Neural cell (in vitro differentiated cells): ENCODE results near the gene ECM2. TPM values are rescaled to one million over a fixed set of nuclear protein-coding genes. Genes with fewer than 3 reads are reported as not detected.

Experiments used
- H2AFZ ChIP-seq: fragments of 200-600, 300-800 bp; sonication (generic), shearing (Covaris generic); 2 replicates; pipeline ENCODE4 v1.6.0; 2014; ENCODE audit warnings: low read depth, mild to moderate bottlenecking, antibody characterized with exemption, low read length, moderate library complexity
- H3F3A ChIP-seq: fragments of 200-600 bp; shearing (Covaris generic); 2 replicates; pipeline ENCODE4 v1.6.1; 2016; ENCODE audit warnings: mild to moderate bottlenecking, moderate library complexity, mixed read lengths, antibody characterized with exemption, low read length; ENCODE audit not compliant: insufficient read depth, poor library complexity, severe bottlenecking
- H3K27ac ChIP-seq: fragments of 200-600, 300-800 bp; sonication (generic), shearing (Covaris generic); 2 replicates; pipeline ENCODE4 v1.5.1; 2014; ENCODE audit warnings: mild to moderate bottlenecking, low read length, moderate library complexity
- H3K27me3 ChIP-seq: fragments of 300-800, 200-600 bp; sonication (generic), shearing (Covaris generic); 2 replicates; pipeline ENCODE4 v1.6.0; 2014; ENCODE audit warnings: mild to moderate bottlenecking, low read depth, low read length, moderate library complexity; ENCODE audit not compliant: insufficient read depth
- H3K36me3 ChIP-seq: fragments of 300-800, 200-600 bp; sonication (generic), shearing (Covaris generic); 2 replicates; pipeline ENCODE4 v1.5.1; 2014; ENCODE audit warnings: mild to moderate bottlenecking, antibody characterized with exemption, low read length, moderate library complexity; ENCODE audit not compliant: insufficient read depth
- H3K4me2 ChIP-seq: fragments of 300-800, 200-600 bp; sonication (generic), shearing (Covaris generic); 2 replicates; pipeline ENCODE4 v1.6.0; 2014; ENCODE audit warnings: mild to moderate bottlenecking, low read length
- H3K4me3 ChIP-seq: fragments of 300-800, 200-600 bp; sonication (generic), shearing (Covaris generic); 2 replicates; pipeline ENCODE4 v1.5.1; 2014; ENCODE audit warnings: mild to moderate bottlenecking, low read length, moderate library complexity
- H3K79me2 ChIP-seq: fragments of 200-600 bp; shearing (Covaris generic); replicated peaks from 2 replicates; pipeline ENCODE4 v1.6.0; 2014; ENCODE audit warnings: mild to moderate bottlenecking, low read length, moderate library complexity; ENCODE audit not compliant: insufficient read depth
- H3K9ac ChIP-seq: fragments of 300-800, 200-600 bp; sonication (generic), shearing (Covaris generic); 2 replicates; pipeline ENCODE4 v1.6.1; 2016; ENCODE audit warnings: mild to moderate bottlenecking, low read length, mixed read lengths
- H3K9me2 ChIP-seq: fragments of 200-600 bp; shearing (Covaris generic); 2 replicates; pipeline ENCODE4 v1.6.1; 2016; ENCODE audit warnings: mild to moderate bottlenecking, low read length, mixed read lengths; ENCODE audit not compliant: insufficient read depth
- H3K9me3 ChIP-seq: fragments of 200-600, 300-800 bp; sonication (generic), shearing (Covaris generic); 2 replicates; pipeline ENCODE4 v1.6.1; 2016; ENCODE audit warnings: mild to moderate bottlenecking, mixed run types, low read length, moderate library complexity, mixed read lengths
- H4K20me1 ChIP-seq: fragments of 200-600 bp; shearing (Covaris generic); 2 replicates; pipeline ENCODE4 v1.6.1; 2016; ENCODE audit warnings: mild to moderate bottlenecking, mixed run types; ENCODE audit not compliant: insufficient read depth
- CTCF ChIP-seq: fragments of 450-650 bp; IDR thresholded peaks from 2 replicates; pipeline ENCODE4 v1.5.1; 2014; ENCODE audit warnings: antibody characterized with exemption, mild to moderate bottlenecking, moderate library complexity; ENCODE audit not compliant: poor library complexity, severe bottlenecking
- EP300 ChIP-seq: fragments of 450-650 bp; conservative IDR thresholded peaks from 2 replicates; pipeline ENCODE4 v1.6.1; 2014; ENCODE audit warnings: antibody characterized with exemption, mild to moderate bottlenecking, moderate library complexity; ENCODE audit not compliant: poor library complexity, severe bottlenecking
- EZH2 ChIP-seq: fragments of 200-600, 300-800 bp; shearing (Covaris generic), sonication (generic); IDR thresholded peaks from 2 replicates; pipeline ENCODE4 v1.6.1; 2014; ENCODE audit warnings: antibody characterized with exemption, low read length, borderline replicate concordance, mild to moderate bottlenecking; ENCODE audit not compliant: insufficient read depth, poor library complexity, severe bottlenecking
- MXI1 ChIP-seq: fragments of 450-650 bp; conservative IDR thresholded peaks from 2 replicates; pipeline ENCODE4 v1.6.1; 2014; ENCODE audit warnings: antibody characterized with exemption, mild to moderate bottlenecking; ENCODE audit not compliant: poor library complexity, severe bottlenecking
- POLR2AphosphoS5 ChIP-seq: IDR thresholded peaks from 2 replicates; pipeline ENCODE4 v1.6.1; 2012
- RAD21 ChIP-seq: fragments of 450-650 bp; conservative IDR thresholded peaks from 2 replicates; pipeline ENCODE4 v1.6.1; 2014; ENCODE audit warnings: antibody characterized with exemption, mild to moderate bottlenecking, moderate library complexity
- REST ChIP-seq: IDR thresholded peaks from 2 replicates; pipeline ENCODE4 v1.6.1; 2012; ENCODE audit warnings: borderline replicate concordance
- SMC3 ChIP-seq: fragments of 450-650 bp; conservative IDR thresholded peaks from 2 replicates; pipeline ENCODE4 v1.6.1; 2014; ENCODE audit warnings: antibody characterized with exemption, mild to moderate bottlenecking, moderate library complexity; ENCODE audit not compliant: poor library complexity
- TAF1 ChIP-seq: IDR thresholded peaks from 2 replicates; pipeline ENCODE4 v1.6.1; 2012; ENCODE audit warnings: low read depth
- polyA plus RNA-seq: library from polyadenylated mRNA; depleted of rRNA; stranded (reverse); fragments of >200 nt; gene quantifications from 2 replicates; pipeline ENCODE4 v1.2.3, GENCODE V29; 2014

Gene ECM2
- polyA plus RNA-seq, 1 donor from 2014 or later, result not detected

- H3K27ac ChIP-seq, result no peak overlapping the region
- TF ChIP-seq TAF1, result no peak
- no peak for TF ChIP-seq CTCF
- H3K36me3 ChIP-seq, result no peaks in the 10 kb centered on the region
- H3K79me2 ChIP-seq, result no peaks in the 10 kb centered on the region
- H3K27me3 ChIP-seq, result no peaks in the 10 kb centered on the region
- H4K20me1 ChIP-seq, result no peaks in the 10 kb centered on the region
- H3K9me2 ChIP-seq, result no peaks in the 10 kb centered on the region
- H3K4me3 ChIP-seq, result no peak overlapping the region
- no peaks in the 10 kb centered on the region for H3K9me3 ChIP-seq
- no peaks in the 10 kb centered on the region for H3F3A ChIP-seq
- H3K9ac ChIP-seq, result no peak overlapping the region
- no peak overlapping the region for H2AFZ ChIP-seq
- no peak overlapping the region for H3K4me2 ChIP-seq
Measured at GRCh38 chr9:92486371-92486770, 49.4 kb downstream of the ECM2 start.

GRCh38 chr9:92484563-92484962 is 51.2 kb downstream of the ECM2 start:
- Histone ChIP-seq H3K9me2 (no peaks in the 10 kb centered on the region), H3K9ac (no peak overlapping the region), H3K79me2 (no peaks in the 10 kb centered on the region), H3K36me3 (no peaks in the 10 kb centered on the region), H3K4me3 (no peak overlapping the region), H3K9me3 (no peaks in the 10 kb centered on the region), H3K27me3 (no peaks in the 10 kb centered on the region), H2AFZ (no peak overlapping the region), H3F3A (no peaks in the 10 kb centered on the region), H3K4me2 (no peak overlapping the region), H3K27ac (no peak overlapping the region), H4K20me1 (no peaks in the 10 kb centered on the region)
- TF ChIP-seq REST, result no peak
- TF ChIP-seq MXI1, result no peak
- no peak for TF ChIP-seq EZH2
- TF ChIP-seq CTCF, result no peak
- no peak for TF ChIP-seq TAF1
- TF ChIP-seq EP300, result no peak
- no peak for TF ChIP-seq SMC3
- no peak for TF ChIP-seq POLR2AphosphoS5
- TF ChIP-seq RAD21, result no peak
